DOHH2 (cell line): Measurements from ENCODE around the gene ZNF518B.
A peak's percentile ranks its signal among the peaks of the same experiment; 100 is the strongest.

Source experiments
- EZH2phosphoT487 ChIP-seq: fragments of 200-600 bp; sonication (generic); IDR thresholded peaks from 2 replicates; pipeline ENCODE4 v1.6.1; 2017; ENCODE audit warnings: borderline replicate concordance, mild to moderate bottlenecking, antibody characterized with exemption, low read length, moderate library complexity, mixed read lengths
- TF ChIP-seq, protein P1 (sequence below): fragments of 200-600 bp; sonication (generic); IDR thresholded peaks from one replicate; pipeline ENCODE4 v1.5.1; 2014; ENCODE audit warnings: antibody characterized with exemption, mild to moderate bottlenecking, low read depth, low read length; ENCODE audit not compliant: poor library complexity, severe bottlenecking

DNA sequence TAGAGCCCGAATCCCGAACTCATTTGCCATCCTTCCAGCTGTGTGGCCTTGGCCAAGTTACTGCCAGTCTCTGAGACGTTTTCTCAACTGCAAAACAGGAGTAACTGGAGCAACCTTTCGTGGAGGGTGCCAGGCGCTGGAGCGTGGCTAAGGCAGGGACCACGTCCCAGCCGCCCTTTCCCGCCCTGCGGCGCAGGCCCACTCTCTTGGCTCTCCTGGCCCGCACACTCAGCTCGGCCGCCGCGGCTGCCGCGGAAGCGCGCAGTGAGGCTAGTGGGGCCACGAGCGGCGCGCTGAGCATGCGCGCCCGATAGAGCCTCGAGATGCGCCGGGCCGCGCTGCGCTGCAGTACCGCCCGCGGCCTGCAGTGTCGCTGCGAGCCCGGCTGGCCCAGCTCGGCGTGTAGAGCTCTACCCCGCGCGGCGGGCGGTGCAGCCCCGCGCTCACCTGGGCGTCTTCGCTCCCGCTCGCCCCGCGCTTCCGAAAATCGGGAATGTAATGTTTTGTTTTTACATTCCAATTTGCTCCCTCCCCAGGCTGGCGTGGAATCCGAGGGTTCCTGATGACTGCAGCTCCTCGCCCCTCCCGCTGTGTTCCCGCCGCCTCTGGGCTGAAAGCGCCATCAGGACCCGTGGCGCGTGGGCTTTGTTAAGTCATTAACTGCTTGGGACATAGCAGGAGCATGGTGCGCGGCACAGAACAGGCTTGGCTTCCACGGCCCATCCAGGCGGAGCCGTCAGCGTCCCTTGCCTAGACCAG is 4.0 kb upstream of the ZNF518B start:
- TF ChIP-seq, protein P1, sequence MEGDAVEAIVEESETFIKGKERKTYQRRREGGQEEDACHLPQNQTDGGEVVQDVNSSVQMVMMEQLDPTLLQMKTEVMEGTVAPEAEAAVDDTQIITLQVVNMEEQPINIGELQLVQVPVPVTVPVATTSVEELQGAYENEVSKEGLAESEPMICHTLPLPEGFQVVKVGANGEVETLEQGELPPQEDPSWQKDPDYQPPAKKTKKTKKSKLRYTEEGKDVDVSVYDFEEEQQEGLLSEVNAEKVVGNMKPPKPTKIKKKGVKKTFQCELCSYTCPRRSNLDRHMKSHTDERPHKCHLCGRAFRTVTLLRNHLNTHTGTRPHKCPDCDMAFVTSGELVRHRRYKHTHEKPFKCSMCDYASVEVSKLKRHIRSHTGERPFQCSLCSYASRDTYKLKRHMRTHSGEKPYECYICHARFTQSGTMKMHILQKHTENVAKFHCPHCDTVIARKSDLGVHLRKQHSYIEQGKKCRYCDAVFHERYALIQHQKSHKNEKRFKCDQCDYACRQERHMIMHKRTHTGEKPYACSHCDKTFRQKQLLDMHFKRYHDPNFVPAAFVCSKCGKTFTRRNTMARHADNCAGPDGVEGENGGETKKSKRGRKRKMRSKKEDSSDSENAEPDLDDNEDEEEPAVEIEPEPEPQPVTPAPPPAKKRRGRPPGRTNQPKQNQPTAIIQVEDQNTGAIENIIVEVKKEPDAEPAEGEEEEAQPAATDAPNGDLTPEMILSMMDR: peak; percentile 70
- no peak for TF ChIP-seq EZH2phosphoT487
